Skeletal muscle satellite cell (primary cell): ENCODE results near the gene SEMA4D.

Source experiments
- H3K27me3 ChIP-seq: 2 replicates; pipeline ENCODE4 v1.7.0; 2013; ENCODE audit warnings: low read length; ENCODE audit not compliant: control insufficient read depth, insufficient read depth
- H3K36me3 ChIP-seq: 2 replicates; pipeline ENCODE4 v1.7.0; 2013; ENCODE audit warnings: mild to moderate bottlenecking, control low read depth, low read length; ENCODE audit not compliant: insufficient read depth
- H3K4me1 ChIP-seq: 2 replicates; pipeline ENCODE4 v1.7.0; 2013; ENCODE audit warnings: low read length; ENCODE audit not compliant: control insufficient read depth, insufficient read depth
- H3K4me2 ChIP-seq: 2 replicates; pipeline ENCODE4 v1.7.0; 2013; ENCODE audit warnings: mild to moderate bottlenecking, low read length
- H3K4me3 ChIP-seq: 2 replicates; pipeline ENCODE4 v1.7.0; 2013; ENCODE audit warnings: low read length
- H3K9ac ChIP-seq: 2 replicates; pipeline ENCODE4 v1.7.0; 2013; ENCODE audit warnings: mild to moderate bottlenecking, low read depth, low read length, moderate library complexity
- H3K9me3 ChIP-seq: replicated peaks from 2 replicates; pipeline ENCODE4 v1.7.0; 2013; ENCODE audit warnings: mild to moderate bottlenecking, control low read depth, low read length
- small RNA-seq: library from RNA; depleted of rRNA; stranded (forward); fragments of <200 nt; gene quantifications from one replicate; pipeline ENCODE3, GENCODE V24; 2012

The SEMA4D gene

DNA sequence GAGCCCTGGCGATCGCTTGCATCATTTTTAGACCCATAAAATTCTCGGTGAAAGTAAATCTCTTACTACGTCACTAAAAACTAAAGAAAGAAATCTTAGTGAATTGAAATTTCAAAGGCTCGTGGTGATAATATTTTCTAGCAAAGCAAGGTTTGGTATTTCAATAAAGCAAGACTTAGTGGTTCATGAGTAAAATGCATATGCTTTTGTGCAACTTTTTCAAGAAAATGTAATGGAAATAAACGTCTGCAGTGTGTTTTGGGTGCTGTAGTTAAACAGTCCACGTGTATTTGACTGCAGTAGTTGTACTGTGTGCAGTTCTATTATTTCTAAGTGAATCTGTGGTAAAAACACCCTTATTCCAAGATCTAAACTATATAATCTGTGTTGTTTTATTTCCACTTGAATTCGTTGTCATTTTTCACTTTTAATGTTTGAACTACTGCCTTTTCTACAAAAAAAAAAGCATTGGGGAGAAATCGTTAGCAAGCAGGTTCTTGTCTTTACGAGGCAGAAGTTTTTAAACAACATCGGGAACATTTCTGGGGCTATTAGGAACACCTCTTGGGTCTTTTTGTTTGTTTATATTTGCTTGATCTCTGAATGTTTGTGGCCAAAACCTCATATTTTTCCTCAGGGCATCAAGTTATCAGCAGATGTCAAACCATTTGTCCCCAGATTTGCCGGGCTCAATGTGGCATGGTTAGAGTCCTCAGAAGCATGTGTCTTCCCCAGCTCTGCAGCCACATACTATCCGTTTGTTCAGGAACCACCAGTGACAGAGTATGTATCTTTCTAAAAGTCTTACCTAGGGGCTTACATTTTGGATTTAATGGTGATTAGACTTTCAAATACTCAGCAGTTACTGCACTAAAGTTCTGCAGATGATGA, 178.7 kb downstream of the SEMA4D start:
- peak overlapping the region; percentile 83 for H3K4me3 ChIP-seq
- H3K4me1 ChIP-seq, result peaks cover 30% of the 10 kb centered on the region

DNA sequence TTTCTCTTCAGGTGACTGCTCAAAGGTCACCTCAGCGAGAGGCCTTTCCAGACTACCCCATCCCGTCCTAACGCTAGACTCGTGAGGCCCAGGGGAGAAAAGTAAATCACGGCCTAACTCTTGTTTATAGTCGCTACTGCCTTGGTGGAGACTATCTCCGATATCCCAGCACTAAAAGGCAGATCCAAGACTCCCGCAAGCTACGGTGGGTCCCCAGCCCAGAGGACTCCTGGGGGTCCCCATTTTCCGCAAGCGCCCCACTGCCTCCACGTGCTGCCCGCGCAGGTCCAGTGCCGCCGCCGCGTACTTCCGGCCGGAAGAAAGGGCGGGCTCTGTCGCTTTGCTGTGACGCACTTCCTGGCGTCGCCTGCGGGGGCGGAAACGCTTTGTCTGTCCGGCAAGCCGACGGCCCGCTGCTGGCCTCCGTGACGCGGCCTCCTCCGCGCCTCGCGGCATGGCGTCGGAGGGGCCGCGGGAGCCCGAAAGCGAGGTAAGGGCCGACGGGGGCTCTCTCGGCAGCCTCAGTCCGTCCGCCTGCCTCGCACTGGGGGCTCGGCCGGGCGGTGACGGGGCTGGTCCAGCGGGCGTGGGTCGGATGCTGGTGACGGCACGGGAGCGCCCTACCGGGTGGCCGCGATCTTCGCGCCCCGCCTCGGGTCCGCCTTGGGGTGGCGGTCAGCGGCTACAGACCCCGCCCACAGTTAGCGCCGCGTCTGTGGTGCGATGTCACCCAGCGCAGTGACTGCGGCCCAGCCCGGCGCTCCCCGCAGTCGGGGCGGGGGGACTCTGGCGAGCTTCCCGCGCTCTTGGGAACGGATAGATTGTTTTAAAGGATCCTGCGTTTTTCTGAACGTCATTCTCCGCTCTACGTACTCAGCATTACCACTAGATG, 179.5 kb downstream of the SEMA4D start, which contains the start of gene SECISBP2:
SECISBP2 (plus strand) TSS at position 378 of the 892 bp plus-strand sequence; CDS start at position 455, 77 bp downstream.
- Histone ChIP-seq H3K27me3 (no peaks in the 10 kb centered on the region), H3K9me3 (no peaks in the 10 kb centered on the region), H3K9ac (peak within 1 kb of the TSS; percentile 98), H3K4me1 (peaks cover 38% of the 10 kb centered on the region), H3K4me3 (peak within 1 kb of the TSS; percentile 83), H3K4me2 (peak within 1 kb of the TSS; percentile 81), H3K36me3 (peaks cover 23% of the 10 kb centered on the region)

More for the DNA sequence above, 178.7 kb downstream of the SEMA4D start:
- H3K9me3 ChIP-seq, result no peaks in the 10 kb centered on the region
- H3K36me3 ChIP-seq, result peaks cover 28% of the 10 kb centered on the region
- peak overlapping the region; percentile 98 for H3K9ac ChIP-seq
- H3K27me3 ChIP-seq, result no peaks in the 10 kb centered on the region
- H3K4me2 ChIP-seq, result peak overlapping the region; percentile 81

DNA sequence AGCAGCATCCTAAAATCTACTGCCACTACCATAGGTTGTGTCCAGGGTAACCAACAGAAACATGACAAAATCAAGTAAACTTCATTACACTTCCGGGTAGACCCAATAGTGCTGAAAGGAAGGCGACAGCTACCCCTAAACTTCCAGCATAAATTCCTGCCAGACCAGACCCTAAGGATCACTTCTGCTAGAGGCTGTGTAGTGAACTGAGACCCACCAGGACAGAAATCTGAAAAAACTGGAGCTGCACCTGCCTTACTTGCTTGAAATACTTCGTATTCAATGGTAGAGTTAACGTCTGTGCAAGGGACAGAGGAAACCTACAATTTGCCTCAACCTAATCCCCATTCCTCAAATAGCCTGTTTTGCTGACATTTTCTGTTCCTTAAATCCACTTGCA, 180.6 kb downstream of the SEMA4D start:
- Histone ChIP-seq H3K36me3 (peaks cover 21% of the 10 kb centered on the region), H3K27me3 (no peaks in the 10 kb centered on the region), H3K4me1 (peaks cover 39% of the 10 kb centered on the region), H3K9ac (peak overlapping the region; percentile 98), H3K4me3 (peak overlapping the region; percentile 83), H3K9me3 (no peaks in the 10 kb centered on the region), H3K4me2 (peak overlapping the region; percentile 81)

DNA sequence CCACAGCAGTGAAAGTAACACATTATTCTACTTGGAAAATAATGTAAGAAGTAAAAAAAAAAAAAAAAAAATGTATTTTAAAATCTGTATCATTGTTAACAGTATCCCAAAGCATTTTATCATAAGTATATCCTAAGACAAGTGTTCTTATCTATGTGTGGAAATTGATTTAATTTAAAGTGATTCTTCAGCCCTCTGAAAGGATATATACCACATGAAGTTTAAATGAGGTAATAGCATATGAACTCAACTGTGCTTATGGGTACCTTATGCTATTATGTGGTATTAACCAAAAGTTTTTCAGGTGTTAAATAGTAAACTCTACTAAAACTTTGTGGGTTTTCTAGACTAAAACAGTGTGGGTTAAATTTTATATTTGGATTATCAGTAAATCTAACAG, 182.4 kb downstream of the SEMA4D start:
- H3K4me3 ChIP-seq, result no peak overlapping the region
- H3K27me3 ChIP-seq, result no peaks in the 10 kb centered on the region
- H3K36me3 ChIP-seq, result peaks cover 18% of the 10 kb centered on the region
- peaks cover 39% of the 10 kb centered on the region for H3K4me1 ChIP-seq
- no peak overlapping the region for H3K9ac ChIP-seq
- H3K4me2 ChIP-seq, result peak overlapping the region; percentile 88
- no peaks in the 10 kb centered on the region for H3K9me3 ChIP-seq

DNA sequence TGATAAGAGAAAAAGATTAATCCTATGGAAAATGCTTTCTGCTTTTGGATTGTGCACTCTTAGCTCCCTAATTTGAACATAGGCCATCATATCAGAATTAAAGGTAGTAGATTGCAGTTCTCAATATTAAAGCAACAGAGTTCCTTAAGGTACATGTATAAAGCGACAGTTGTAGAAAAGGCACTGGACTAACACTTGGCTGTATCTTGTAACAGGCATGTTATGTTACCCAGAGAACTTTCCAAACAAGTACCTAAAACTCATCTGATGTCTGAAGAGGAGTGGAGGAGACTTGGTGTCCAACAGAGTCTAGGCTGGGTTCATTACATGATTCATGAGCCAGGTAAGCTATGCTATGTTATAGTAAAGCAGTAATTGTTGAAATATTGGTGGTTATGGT, 183.0 kb downstream of the SEMA4D start:
- peak overlapping the region; percentile 41 for H3K9ac ChIP-seq
- peak overlapping the region; percentile 88 for H3K4me2 ChIP-seq
- H3K27me3 ChIP-seq, result no peaks in the 10 kb centered on the region
- H3K36me3 ChIP-seq, result peaks cover 18% of the 10 kb centered on the region
- no peaks in the 10 kb centered on the region for H3K9me3 ChIP-seq
- H3K4me1 ChIP-seq, result peaks cover 39% of the 10 kb centered on the region
- peak overlapping the region; percentile 89 for H3K4me3 ChIP-seq

DNA sequence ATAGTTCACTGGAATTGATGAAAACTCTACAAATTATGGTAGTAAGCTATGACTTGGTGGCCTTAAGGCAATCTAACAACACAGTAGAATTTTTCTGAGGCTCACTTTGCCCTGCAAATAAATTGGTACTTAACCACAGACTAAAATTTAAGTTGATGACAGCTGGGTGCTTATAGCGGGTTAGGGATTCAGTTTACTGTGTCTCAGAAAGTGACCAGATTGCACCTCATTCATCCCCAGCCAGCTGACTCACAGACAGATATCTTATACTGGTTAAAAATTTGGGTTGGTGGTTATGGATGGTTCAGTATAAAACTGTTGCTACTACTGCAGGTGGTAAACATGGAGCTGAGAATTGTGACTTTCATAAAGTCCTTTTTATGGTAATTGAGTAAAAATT, 184.1 kb downstream of the SEMA4D start:
- H3K9ac ChIP-seq, result peak overlapping the region; percentile 90
- peaks cover 18% of the 10 kb centered on the region for H3K36me3 ChIP-seq
- H3K4me2 ChIP-seq, result peak overlapping the region; percentile 88
- no peaks in the 10 kb centered on the region for H3K27me3 ChIP-seq
- H3K9me3 ChIP-seq, result no peaks in the 10 kb centered on the region
- peaks cover 39% of the 10 kb centered on the region for H3K4me1 ChIP-seq
- H3K4me3 ChIP-seq, result peak overlapping the region; percentile 89

DNA sequence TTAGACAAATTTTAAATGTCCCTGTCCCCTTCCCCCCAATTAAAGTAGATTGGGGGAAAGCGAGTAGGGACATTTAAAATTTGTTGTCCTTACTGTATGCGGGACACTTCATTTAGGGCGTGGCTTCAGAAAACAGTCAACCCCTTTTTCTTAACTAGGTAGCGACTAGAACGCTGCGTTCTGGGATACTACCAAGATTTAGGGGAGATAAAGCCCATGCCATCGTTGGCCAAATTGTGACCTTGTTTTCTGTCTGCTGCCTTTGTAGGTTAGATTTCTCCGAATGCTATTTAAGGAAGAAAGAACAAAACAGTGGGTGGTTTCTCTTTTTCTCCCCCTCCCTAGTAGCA, 185.7 kb downstream of the SEMA4D start:
- H3K4me2 ChIP-seq, result peak overlapping the region; percentile 88
- H3K36me3 ChIP-seq, result peaks cover 12% of the 10 kb centered on the region

DNA sequence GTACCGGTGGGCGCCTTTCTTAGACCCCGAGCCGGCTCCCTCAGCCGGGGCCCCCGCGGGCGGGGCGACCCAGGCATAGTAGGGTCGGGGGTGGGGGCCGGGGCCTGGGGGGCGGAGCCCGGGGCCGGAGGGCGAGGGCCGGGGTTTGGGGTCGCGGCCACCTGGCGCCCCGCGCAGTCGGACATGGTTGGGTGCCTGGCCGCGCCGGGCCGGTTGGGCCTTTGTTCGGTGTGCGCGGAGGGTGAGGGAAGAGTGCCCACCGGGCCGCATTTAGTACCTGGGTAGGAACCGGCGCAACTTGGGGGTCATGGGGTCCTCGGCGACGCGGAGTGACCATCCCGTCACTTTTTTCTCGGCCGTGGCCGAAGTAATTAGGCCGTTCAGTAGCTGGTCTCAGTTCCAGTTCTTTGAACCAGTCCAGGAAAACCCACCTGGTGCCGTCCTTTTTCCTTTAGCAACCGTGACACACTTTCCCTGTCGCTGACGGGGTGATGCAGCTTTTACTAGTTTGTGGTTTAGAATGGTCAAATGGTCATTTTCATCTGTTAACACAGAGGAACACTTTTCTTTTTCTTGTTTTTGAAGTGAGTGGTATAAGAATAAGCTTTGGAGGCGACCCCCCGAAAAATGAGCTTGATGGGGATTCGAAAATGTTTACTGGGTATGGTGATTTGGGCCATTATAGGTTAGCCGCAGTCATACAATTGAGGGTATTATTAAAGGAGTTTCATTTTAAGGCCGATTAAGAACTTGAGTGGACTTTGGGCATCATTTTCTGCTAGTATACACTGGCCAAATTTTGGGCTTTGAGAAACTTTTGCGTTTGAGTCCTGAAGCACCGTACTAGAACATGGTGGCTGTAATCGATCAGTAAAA, 186.3 kb downstream of the SEMA4D start:
- Histone ChIP-seq H3K9ac (peak overlapping the region; percentile 90), H3K9me3 (no peaks in the 10 kb centered on the region), H3K4me3 (peak overlapping the region; percentile 89), H3K4me1 (peaks cover 27% of the 10 kb centered on the region), H3K27me3 (no peaks in the 10 kb centered on the region), H3K36me3 (peaks cover 6% of the 10 kb centered on the region), H3K4me2 (peak overlapping the region; percentile 88)

More for the DNA sequence above, 185.7 kb downstream of the SEMA4D start:
- H3K9me3 ChIP-seq, result no peaks in the 10 kb centered on the region
- peaks cover 31% of the 10 kb centered on the region for H3K4me1 ChIP-seq
- H3K9ac ChIP-seq, result peak overlapping the region; percentile 90
- no peaks in the 10 kb centered on the region for H3K27me3 ChIP-seq
- peak overlapping the region; percentile 89 for H3K4me3 ChIP-seq

Small RNA genes within 50 kb of the gene (small RNA-seq; reads per million reads assigned to genes)
- 0.21 reads per million for gene MIR3153
